ENCODE measurements around the gene PSENEN.

Gene PSENEN

GRCh38 chr19:35754370-35755130 is 9.1 kb downstream of the PSENEN start:
- no peak overlapping the region for H3K4me3 ChIP-seq (ENCODE audit: low read depth, low read length)
- no peak for DNase-seq (ENCODE audit: low read depth)
- no peak for TF ChIP-seq CTCF (IDR thresholded peaks at IDR 0.05; ENCODE audit: low read depth, low read length, missing control alignments)
- in situ Hi-C loops (cut with HindIII; ENCODE audit: low sequenced_read_pairs) = no loop called here

GRCh38 chr19:35755131-35755549 is 9.7 kb downstream of the PSENEN start:
- TF ChIP-seq CTCF (IDR thresholded peaks at IDR 0.05; ENCODE audit: low read depth, low read length, missing control alignments) = no peak
- in situ Hi-C loops (cut with HindIII; ENCODE audit: low sequenced_read_pairs) = no loop called here
- no peak for DNase-seq (ENCODE audit: low read depth)
- no peak overlapping the region for H3K4me3 ChIP-seq (ENCODE audit: low read depth, low read length)

- DNase-seq (ENCODE audit: low read depth) = no peak
- no peak for TF ChIP-seq CTCF (IDR thresholded peaks at IDR 0.05; ENCODE audit: low read depth, low read length, missing control alignments)
- in situ Hi-C loops (cut with HindIII; ENCODE audit: low sequenced_read_pairs) = no loop called here
- peak overlapping the region; percentile 94 for H3K4me3 ChIP-seq (ENCODE audit: low read depth, low read length)
Measured at GRCh38 chr19:35755550-35756376, 10.3 kb downstream of the PSENEN start.

GRCh38 chr19:35756377-35757230 is 11.2 kb downstream of the PSENEN start, which contains the start of gene HSPB6:
HSPB6 (minus strand) TSS chr19:35757029; CDS start chr19:35757008, 21 bp downstream.
- TF ChIP-seq CTCF (IDR thresholded peaks at IDR 0.05; ENCODE audit: low read depth, low read length, missing control alignments) = no peak
- in situ Hi-C loops (cut with HindIII; ENCODE audit: low sequenced_read_pairs) = no loop called here
- peak; percentile 16 for DNase-seq (ENCODE audit: low read depth)
- peak within 1 kb of the TSS; percentile 94 for H3K4me3 ChIP-seq (ENCODE audit: low read depth, low read length)

GRCh38 chr19:35757231-35757748 is 11.8 kb downstream of the PSENEN start:
- peak; percentile 86 for DNase-seq (ENCODE audit: low read depth)

More at GRCh38 chr19:35757231-35757748, 11.8 kb downstream of the PSENEN start:
- H3K4me3 ChIP-seq (ENCODE audit: low read depth, low read length) = peak overlapping the region; percentile 94
- TF ChIP-seq CTCF (IDR thresholded peaks at IDR 0.05; ENCODE audit: low read depth, low read length, missing control alignments) = no peak
- in situ Hi-C loops (cut with HindIII; ENCODE audit: low sequenced_read_pairs) = no loop called here

Measured in astrocyte of the cerebellum (primary cell).